Measurements from ENCODE around the gene GPR180.
"Not testable (repeated sequence)": the region's sequence is repeated elsewhere in the genome, so short reads cannot be mapped to it uniquely, and the experiment has no call there.

Gene GPR180

GRCh38 chr13:94620286-94620896 lies 18.7 kb downstream of the GPR180 start:
- peaks cover 39% of the 10 kb centered on the region for H3K36me3 Mint-ChIP-seq (ENCODE audit: low read depth)
- H3K4me3 Mint-ChIP-seq = no peak overlapping the region
- DNase-seq = peak; percentile 15
- no peak overlapping the region for H3K27ac Mint-ChIP-seq
- H3K9me3 Mint-ChIP-seq = no peaks in the 10 kb centered on the region
- H3K27me3 Mint-ChIP-seq (ENCODE audit: low read depth, poor library complexity) = no peaks in the 10 kb centered on the region
- H3K4me1 Mint-ChIP-seq = no peaks in the 10 kb centered on the region
- peak; percentile 68 for TF ChIP-seq CTCF (IDR thresholded peaks at IDR 0.05)

GRCh38 chr13:94622344-94622743 lies 20.7 kb downstream of the GPR180 start:
- H3K27me3 Mint-ChIP-seq (ENCODE audit: low read depth, poor library complexity) = no peaks in the 10 kb centered on the region
- H3K27ac Mint-ChIP-seq = no peak overlapping the region
- TF ChIP-seq CTCF (IDR thresholded peaks at IDR 0.05) = no peak
- H3K4me1 Mint-ChIP-seq = no peaks in the 10 kb centered on the region
- no peak for DNase-seq
- peaks cover 45% of the 10 kb centered on the region for H3K36me3 Mint-ChIP-seq (ENCODE audit: low read depth)
- no peak overlapping the region for H3K4me3 Mint-ChIP-seq
- H3K9me3 Mint-ChIP-seq = no peaks in the 10 kb centered on the region

- Mint-ChIP-seq H3K27ac (no peak overlapping the region), H3K4me1 (no peaks in the 10 kb centered on the region), H3K36me3 (ENCODE audit: low read depth) (peaks cover 45% of the 10 kb centered on the region), H3K4me3 (no peak overlapping the region), H3K9me3 (no peaks in the 10 kb centered on the region), H3K27me3 (ENCODE audit: low read depth, poor library complexity) (no peaks in the 10 kb centered on the region)
- TF ChIP-seq CTCF (IDR thresholded peaks at IDR 0.05) = no peak
- DNase-seq = no peak
These were observed 21.7 kb downstream of the GPR180 start for GRCh38 chr13:94623316-94623715.

- Mint-ChIP-seq H3K27ac (no peak overlapping the region), H3K4me3 (no peak overlapping the region), H3K27me3 (ENCODE audit: low read depth, poor library complexity) (no peaks in the 10 kb centered on the region), H3K4me1 (no peaks in the 10 kb centered on the region), H3K36me3 (ENCODE audit: low read depth) (peaks cover 29% of the 10 kb centered on the region), H3K9me3 (no peaks in the 10 kb centered on the region)
- DNase-seq = no peak
- TF ChIP-seq CTCF (IDR thresholded peaks at IDR 0.05) = no peak
These were observed 29.2 kb downstream of the GPR180 start for GRCh38 chr13:94630858-94631257.

GRCh38 chr13:94632226-94632980 lies 30.7 kb downstream of the GPR180 start:
- DNase-seq = no peak
- H3K27ac Mint-ChIP-seq = no peak overlapping the region
- H3K4me1 Mint-ChIP-seq = no peaks in the 10 kb centered on the region
- H3K27me3 Mint-ChIP-seq (ENCODE audit: low read depth, poor library complexity) = no peaks in the 10 kb centered on the region
- H3K36me3 Mint-ChIP-seq (ENCODE audit: low read depth) = peaks cover 25% of the 10 kb centered on the region
- TF ChIP-seq CTCF (IDR thresholded peaks at IDR 0.05) = no peak
- H3K9me3 Mint-ChIP-seq = peaks cover 12% of the 10 kb centered on the region
- no peak overlapping the region for H3K4me3 Mint-ChIP-seq

GRCh38 chr13:94636096-94636495 lies 34.4 kb downstream of the GPR180 start:
- H3K4me3 Mint-ChIP-seq; H3K27ac Mint-ChIP-seq; H3K4me1 Mint-ChIP-seq; H3K36me3 Mint-ChIP-seq (ENCODE audit: low read depth); H3K27me3 Mint-ChIP-seq (ENCODE audit: low read depth, poor library complexity); DNase-seq: not testable (repeated sequence)
- H3K9me3 Mint-ChIP-seq = peaks cover 27% of the 10 kb centered on the region
